ENCODE results near the gene BLM.
"Not testable (repeated sequence)": the region's sequence is repeated elsewhere in the genome, so short reads cannot be mapped to it uniquely, and the experiment has no call there.

The BLM gene

DNA sequence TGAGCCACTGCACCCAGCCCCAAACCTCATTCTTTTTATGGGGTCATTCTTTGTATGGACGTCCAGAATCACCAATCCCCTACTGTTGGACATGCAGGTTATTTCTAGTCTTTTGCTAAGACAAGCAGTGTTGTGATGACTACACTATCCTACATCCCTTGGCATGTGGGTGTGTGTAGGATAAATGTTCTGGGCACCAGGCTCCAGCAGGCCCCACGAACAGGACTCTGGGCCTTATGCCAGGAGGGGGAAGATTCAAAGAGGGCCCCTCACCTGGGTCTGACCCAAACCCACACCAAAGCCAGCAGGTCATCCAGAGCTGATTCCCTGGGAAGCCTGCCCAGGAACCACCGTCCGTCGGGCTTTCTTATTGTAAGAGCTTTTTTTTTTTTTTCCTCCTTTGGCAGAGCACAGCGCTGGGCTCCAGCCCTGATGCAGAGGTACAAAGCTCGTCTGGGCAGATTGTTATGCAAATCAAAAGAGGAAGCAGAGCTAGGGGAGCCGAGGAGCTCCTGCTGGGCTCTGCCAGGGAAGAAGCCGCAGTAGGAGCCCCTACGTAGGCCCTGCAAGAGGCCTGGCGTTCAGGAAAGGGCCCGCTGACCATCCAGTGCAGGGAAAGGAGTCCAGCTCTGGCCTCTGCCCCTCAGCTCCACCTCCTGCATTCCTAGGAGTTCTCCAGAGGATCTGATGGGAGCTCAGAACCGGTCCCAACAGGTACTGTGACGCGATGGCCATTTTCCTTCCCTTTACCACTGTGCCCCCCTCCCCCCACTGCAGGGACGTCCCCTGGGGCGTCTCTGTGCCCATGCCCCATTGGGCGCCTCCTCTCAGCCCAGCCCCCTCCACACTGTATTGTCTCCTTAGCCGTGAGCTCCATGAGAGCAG lies 122.3 kb downstream of the BLM start:
- in situ Hi-C loops (cut with MboI; ENCODE audit: low sequenced_read_pairs), result no loop called here

DNA sequence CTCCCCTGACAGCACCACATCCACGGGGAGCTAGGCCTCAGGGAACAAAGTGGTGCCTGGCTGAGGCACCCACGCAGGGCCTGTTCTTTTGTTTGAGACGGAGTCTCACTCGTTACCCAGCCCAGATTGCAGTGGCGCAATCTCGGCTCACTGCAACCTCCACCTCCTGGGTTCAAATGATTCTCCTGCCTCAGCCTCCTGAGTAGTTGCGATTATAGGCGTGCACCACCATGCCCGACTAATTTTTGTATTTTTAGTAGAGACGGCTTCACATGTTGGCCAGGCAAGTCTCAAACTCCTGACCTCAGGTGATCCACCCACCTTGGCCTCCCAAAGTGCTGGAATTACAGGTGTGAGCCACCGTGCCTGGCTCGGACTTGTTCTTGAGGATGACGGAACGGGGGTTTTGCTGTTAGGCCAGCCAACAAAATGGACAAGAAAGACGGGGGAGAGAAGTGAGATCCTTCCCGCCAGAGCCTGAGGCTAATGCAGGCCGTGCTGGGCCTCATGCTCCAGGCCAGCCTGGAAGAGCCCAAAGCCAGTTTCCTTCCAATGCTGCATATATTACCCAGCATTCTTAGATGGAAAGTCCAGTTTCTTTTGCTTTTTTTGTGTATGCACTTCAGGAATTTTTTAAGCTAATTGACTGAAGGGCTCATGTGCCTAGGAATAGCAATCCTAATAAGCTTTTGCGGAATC lies 123.2 kb downstream of the BLM start:
- in situ Hi-C loops (cut with MboI; ENCODE audit: low sequenced_read_pairs), result no loop called here

DNA sequence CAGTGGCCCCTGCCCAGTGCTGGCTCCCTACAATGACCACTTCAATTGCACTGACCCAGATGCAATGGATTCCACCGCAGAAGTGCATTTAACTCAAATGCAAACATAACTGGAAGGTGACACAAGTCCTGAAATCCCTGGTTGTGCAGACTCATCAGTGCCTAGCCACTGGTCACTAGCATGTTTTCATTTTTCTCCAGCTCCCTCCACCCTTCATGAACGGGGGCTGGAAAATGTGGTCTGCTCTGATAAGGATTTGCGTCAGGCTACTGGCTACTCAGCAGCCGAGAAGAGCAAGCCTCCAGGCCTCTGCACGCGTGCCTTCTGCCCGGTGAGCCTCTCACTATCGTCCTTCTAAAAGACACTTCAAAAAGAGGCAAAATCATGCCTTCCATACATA lies 123.8 kb downstream of the BLM start:
- in situ Hi-C loops (cut with MboI; ENCODE audit: low sequenced_read_pairs), result no loop called here

- in situ Hi-C loops (cut with MboI; ENCODE audit: low sequenced_read_pairs), result no loop called here
Measured at GRCh38 chr15:90844696-90845095, 127.5 kb downstream of the BLM start.

DNA sequence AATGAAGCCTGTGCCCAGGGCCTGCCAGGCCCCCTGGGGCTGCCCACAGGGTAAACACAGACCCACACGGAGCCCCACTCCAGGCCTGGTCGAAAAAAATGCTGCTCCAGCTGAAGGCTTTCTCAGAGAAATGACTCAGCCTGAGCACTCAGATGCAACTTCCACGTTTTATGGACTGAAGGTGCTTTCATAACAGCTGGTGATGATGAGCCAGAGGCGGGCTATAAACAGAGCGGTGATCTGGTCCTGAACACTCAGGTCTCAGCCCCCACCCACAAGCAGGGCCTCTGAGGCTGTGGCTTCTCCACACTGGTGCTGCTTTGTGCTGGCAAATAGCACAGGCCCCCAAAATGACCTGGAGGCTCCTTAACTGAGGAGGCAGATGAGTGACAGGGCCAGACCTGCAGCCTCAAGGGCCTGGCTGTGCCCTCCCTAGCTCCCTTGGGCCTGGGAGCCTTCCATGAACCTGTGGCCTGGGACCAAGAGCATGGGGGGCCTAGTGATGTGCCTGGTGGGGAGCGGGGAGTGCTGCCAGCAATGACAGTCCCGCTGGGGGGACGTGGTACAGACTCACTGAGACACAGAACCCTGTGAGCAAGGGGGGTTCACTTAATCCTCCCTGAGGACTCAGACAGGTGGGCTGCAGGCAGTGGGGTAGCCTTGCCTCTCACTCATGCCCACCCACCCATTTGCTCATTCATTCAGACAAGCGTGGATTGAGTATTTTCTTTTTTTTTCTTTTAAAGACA lies 128.2 kb downstream of the BLM start:
- in situ Hi-C loops (cut with MboI; ENCODE audit: low sequenced_read_pairs), result no loop called here

DNA sequence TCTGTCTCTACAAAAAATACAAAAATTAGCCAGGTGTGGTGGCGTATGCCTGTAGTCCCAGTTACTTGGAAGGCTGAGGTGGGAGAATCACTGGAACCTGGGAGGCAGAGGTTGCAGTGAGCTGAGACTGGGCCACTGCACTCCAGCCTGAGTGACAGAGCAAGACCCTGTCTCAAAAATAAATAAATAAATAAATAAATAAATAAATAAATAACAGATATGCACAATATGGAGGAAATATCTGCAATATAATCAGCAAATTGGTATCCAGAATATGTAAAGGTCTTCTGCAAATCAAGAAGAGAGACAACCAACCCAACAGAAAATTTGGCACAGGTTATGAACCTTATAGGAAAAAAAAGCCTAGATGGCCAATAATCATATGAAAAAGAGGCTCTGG lies 132.3 kb downstream of the BLM start:
- in situ Hi-C loops (cut with MboI; ENCODE audit: low sequenced_read_pairs), result not testable (repeated sequence)

- in situ Hi-C loops (cut with MboI; ENCODE audit: low sequenced_read_pairs), result no loop called here
Measured at GRCh38 chr15:90851114-90851513, 134.0 kb downstream of the BLM start.

GRCh38 chr15:90851940-90852339 lies 134.8 kb downstream of the BLM start:
- in situ Hi-C loops (cut with MboI; ENCODE audit: low sequenced_read_pairs), result no loop called here

DNA sequence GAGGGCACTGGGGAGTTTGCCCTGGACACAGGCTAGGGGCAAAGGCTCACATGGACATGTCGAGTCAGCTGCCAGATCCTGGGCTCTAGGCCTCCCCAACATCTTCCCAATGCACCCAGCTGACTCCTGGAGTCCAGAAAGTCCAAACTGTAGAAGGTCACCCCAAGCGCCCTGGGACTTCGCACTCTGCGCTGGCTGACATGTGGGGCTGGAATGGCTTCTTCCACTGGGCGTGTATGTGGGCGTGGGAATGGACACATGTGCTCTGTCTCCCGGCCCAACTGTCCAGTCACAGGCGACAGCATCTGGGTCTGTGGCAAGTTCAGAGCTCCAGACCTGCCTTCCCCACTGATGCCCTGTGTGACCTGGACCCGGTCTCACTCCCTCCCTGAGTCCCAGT lies 138.0 kb downstream of the BLM start:
- in situ Hi-C loops (cut with MboI; ENCODE audit: low sequenced_read_pairs), result no loop called here

DNA sequence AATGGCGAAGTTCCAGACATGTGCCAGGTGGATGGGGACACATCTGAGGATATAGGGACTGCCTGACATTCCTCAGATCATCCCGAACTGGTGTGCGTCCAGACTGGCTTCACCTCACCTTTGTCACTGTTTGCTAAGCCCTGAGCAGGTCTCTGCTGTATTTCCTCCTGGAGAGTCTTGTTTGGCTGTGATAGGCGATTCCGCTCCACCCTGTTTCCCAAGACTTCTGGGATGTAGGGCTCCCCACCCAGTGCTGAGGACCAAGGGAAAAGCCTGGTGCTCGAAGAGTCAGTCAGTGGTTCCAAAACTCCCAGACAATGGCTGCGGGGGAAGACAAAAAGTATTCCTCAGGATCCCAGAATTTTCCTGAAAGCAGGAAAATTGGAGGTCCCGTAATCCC lies 140.2 kb downstream of the BLM start:
- in situ Hi-C loops (cut with MboI; ENCODE audit: low sequenced_read_pairs), result no loop called here

DNA sequence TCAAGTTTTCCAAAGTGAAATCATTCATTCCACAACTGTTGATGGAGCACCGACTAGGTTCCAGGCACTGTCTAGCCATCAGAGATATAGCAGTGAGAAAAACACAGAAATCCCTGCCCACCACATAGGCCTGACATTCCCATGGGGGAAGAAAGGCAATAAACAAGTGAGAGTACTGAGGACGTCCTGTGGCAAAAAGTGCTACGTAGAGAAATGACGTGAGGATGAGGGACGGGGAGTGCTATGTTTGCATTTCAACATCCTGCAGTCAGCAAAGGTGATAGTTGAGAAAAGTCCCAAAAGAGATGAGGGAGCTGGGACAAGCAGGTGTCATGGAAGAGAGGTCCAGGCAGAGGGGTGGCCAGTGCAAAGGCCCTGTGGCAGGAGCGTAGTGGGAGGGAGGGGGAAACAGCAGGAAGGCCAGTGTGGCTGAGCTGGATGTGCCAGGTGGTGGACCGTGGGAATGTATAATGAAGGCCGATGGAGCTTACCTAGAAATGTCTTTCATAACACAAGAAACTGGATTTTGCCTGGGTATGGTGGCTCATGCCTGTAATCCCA lies 140.8 kb downstream of the BLM start:
- in situ Hi-C loops (cut with MboI; ENCODE audit: low sequenced_read_pairs), result no loop called here

GRCh38 chr15:90859234-90860131 lies 142.3 kb downstream of the BLM start:
- in situ Hi-C loops (cut with MboI; ENCODE audit: low sequenced_read_pairs), result no loop called here

DNA sequence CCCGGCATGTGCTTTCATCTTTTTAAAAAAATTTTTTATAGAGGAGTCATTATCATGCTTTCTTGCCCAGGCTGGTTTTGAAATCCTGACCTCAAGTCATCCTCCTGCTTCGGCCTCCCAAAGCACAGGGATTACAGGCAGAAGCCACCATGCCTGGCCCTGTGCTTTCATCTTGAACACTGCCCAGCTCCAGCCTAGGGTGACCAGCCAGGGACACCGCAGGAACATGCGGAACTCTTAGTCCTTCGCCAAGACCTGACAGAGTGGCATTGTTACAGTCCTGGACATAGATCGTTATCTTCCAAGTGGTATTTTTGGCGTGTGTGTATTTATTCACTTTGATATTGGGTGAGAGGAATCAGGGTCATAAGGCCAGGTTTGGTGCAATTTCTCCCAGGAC lies 143.3 kb downstream of the BLM start:
- in situ Hi-C loops (cut with MboI; ENCODE audit: low sequenced_read_pairs), result no loop called here

DNA sequence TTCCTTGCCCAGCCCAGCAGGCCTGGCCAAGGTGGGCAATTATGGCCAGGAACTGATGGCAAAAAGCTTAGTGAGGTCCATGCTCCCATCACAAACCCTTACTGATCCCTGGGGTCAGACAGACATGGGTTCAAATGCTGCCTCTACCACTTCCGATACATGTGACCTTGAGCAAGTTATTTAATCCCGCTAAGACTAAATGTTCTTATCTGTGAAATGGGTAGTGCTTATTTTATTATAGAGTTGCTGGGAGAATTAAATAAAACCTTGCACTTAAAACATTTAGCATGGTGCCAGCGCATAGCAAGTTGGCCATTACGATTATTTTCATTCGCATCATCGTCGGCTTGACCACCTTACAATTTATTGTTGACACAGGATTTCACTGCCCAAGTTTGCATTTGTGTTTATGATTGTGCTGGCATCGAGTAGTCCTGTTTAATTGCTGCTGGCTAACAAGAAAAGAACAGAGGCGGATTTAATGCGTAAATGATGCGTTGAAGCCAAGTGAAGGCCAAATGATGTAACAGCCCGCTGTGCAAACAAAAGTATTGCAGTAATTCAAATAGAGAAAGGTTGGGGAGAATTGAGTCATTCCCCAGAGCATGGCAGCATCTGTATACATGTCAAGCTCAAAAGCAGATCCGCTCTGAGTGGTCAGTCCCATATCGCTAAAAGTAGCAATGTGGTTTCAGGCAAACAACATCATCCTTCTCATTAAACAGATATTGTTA lies 144.0 kb downstream of the BLM start:
- in situ Hi-C loops (cut with MboI; ENCODE audit: low sequenced_read_pairs), result no loop called here

- in situ Hi-C loops (cut with MboI; ENCODE audit: low sequenced_read_pairs), result no loop called here
Measured at GRCh38 chr15:90862487-90862886, 145.3 kb downstream of the BLM start.

- in situ Hi-C loops (cut with MboI; ENCODE audit: low sequenced_read_pairs), result no loop called here
Measured at GRCh38 chr15:90862964-90863778, 146.0 kb downstream of the BLM start.

DNA sequence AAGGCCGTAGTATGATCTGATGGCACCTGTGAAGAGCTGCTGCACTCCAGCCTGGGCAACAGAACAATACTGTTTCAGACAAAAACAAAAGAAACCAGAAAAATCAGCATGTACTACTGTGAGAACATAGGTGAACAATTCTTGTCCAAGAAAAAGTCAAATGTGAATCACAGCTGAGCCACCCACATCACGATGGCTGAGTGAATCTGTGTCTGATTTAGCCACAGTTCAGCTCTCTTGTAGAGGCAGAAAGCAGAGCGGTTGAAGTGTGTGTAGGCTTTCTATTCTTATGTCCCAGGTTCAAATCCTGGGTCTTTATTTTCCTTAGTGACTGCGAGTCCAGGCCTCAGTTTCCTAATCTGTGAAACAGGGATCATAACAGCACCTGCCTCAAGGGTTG lies 146.8 kb downstream of the BLM start:
- in situ Hi-C loops (cut with MboI; ENCODE audit: low sequenced_read_pairs), result no loop called here

GRCh38 chr15:90864507-90864906 lies 147.4 kb downstream of the BLM start:
- in situ Hi-C loops (cut with MboI; ENCODE audit: low sequenced_read_pairs), result no loop called here

DNA sequence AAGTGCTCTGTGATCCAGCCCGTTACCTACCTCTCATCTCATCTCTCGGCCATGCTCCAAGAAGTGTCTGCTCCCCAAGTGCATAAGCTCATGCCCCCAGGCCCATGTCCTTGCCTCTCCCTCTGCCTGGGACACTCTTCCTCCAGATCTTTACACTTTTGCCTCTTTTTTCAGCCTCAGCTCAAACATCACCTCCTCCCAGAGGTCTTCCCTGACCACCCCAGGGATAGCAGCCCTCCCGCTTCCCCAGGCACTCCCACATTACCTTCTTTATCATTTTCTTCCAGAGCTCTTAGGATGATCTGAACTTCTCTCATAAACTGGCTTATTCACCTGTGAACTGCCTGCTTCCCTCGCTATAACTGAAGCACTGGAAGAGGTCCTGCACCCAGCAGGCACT lies 148.6 kb downstream of the BLM start:
- in situ Hi-C loops (cut with MboI; ENCODE audit: low sequenced_read_pairs), result no loop called here

All from HL-60/S4 treated with phorbol 12-myristate 13-acetate at 8.2 ng/mL for 4 days and 3 days (cell line).